MG63 (cell line): ENCODE results near the gene TMEM236. TPM values are rescaled to one million over a fixed set of nuclear protein-coding genes. Genes with fewer than 3 reads are reported as not detected.

ENCODE experiments used
- DNase-seq: peaks from one replicate; pipeline ENCODE4 v3.0.0-alpha.2; 2020
- H3K27me3 ChIP-seq: fragments of 250-450 bp; sonication (Bioruptor Pico); 2 replicates; pipeline ENCODE4 v1.5.1; 2020; ENCODE audit warnings: mild to moderate bottlenecking, moderate library complexity
- H3K36me3 ChIP-seq: fragments of 250-450 bp; sonication (Bioruptor Pico); 2 replicates; pipeline ENCODE4 v1.5.1; 2020; ENCODE audit warnings: mild to moderate bottlenecking, moderate library complexity
- H3K4me3 ChIP-seq: fragments of 250-450 bp; sonication (Bioruptor Pico); 2 replicates; pipeline ENCODE4 v1.5.1; 2020; ENCODE audit warnings: mild to moderate bottlenecking, moderate library complexity
- H3K9me3 ChIP-seq: fragments of 250-450 bp; sonication (Bioruptor Pico); 2 replicates; pipeline ENCODE4 v1.5.1; 2020; ENCODE audit warnings: mild to moderate bottlenecking, moderate library complexity
- total RNA-seq: library from RNA; depleted of rRNA; stranded (reverse); fragments of >200 nt; shearing (Covaris generic); gene quantifications from 2 replicates; pipeline ENCODE4 v1.2.3, GENCODE V29; 2014; ENCODE audit warnings: low replicate concordance; rRNA removed

The TMEM236 gene
- total RNA-seq, 1 experiment from 2014 or later: not detected

GRCh38 chr10:17831896-17832295 lies 79.9 kb downstream of the TMEM236 start:
- no peak for DNase-seq
- Histone ChIP-seq H3K9me3 (no peaks in the 10 kb centered on the region), H3K36me3 (no peaks in the 10 kb centered on the region), H3K4me3 (no peak overlapping the region), H3K27me3 (no peaks in the 10 kb centered on the region)

GRCh38 chr10:17833656-17834055 lies 81.7 kb downstream of the TMEM236 start:
- Histone ChIP-seq H3K36me3 (no peaks in the 10 kb centered on the region), H3K4me3 (no peak overlapping the region), H3K27me3 (no peaks in the 10 kb centered on the region), H3K9me3 (no peaks in the 10 kb centered on the region)
- DNase-seq: no peak

- Histone ChIP-seq H3K36me3 (no peaks in the 10 kb centered on the region), H3K4me3 (no peak overlapping the region), H3K27me3 (no peaks in the 10 kb centered on the region), H3K9me3 (no peaks in the 10 kb centered on the region)
- peak; percentile 81 for DNase-seq
These were observed 83.7 kb downstream of the TMEM236 start for GRCh38 chr10:17835688-17836087.

GRCh38 chr10:17836942-17837341 lies 84.9 kb downstream of the TMEM236 start:
- peak overlapping the region; percentile 19 for H3K4me3 ChIP-seq
- H3K9me3 ChIP-seq: no peaks in the 10 kb centered on the region
- H3K36me3 ChIP-seq: no peaks in the 10 kb centered on the region
- DNase-seq: peak; percentile 67
- no peaks in the 10 kb centered on the region for H3K27me3 ChIP-seq

GRCh38 chr10:17838080-17838648 lies 86.2 kb downstream of the TMEM236 start:
- Histone ChIP-seq H3K9me3 (no peaks in the 10 kb centered on the region), H3K4me3 (peak overlapping the region; percentile 11; the same call in 1 of the 2 replicates), H3K27me3 (no peaks in the 10 kb centered on the region), H3K36me3 (no peaks in the 10 kb centered on the region)
- DNase-seq: peak; percentile 14

GRCh38 chr10:17841050-17841449 lies 89.0 kb downstream of the TMEM236 start:
- no peak for DNase-seq
- no peaks in the 10 kb centered on the region for H3K9me3 ChIP-seq
- no peaks in the 10 kb centered on the region for H3K36me3 ChIP-seq
- H3K27me3 ChIP-seq: no peaks in the 10 kb centered on the region
- H3K4me3 ChIP-seq: no peak overlapping the region

- no peak for DNase-seq
- Histone ChIP-seq H3K9me3 (no peaks in the 10 kb centered on the region), H3K36me3 (no peaks in the 10 kb centered on the region), H3K27me3 (no peaks in the 10 kb centered on the region), H3K4me3 (no peak overlapping the region)
These were observed 90.6 kb downstream of the TMEM236 start for GRCh38 chr10:17842641-17843040.

GRCh38 chr10:17847585-17848296 lies 95.7 kb downstream of the TMEM236 start:
- H3K36me3 ChIP-seq: no peaks in the 10 kb centered on the region
- H3K9me3 ChIP-seq: no peaks in the 10 kb centered on the region
- DNase-seq: no peak
- no peaks in the 10 kb centered on the region for H3K27me3 ChIP-seq
- H3K4me3 ChIP-seq: no peak overlapping the region

GRCh38 chr10:17848646-17849045 lies 96.6 kb downstream of the TMEM236 start:
- H3K4me3 ChIP-seq: no peak overlapping the region
- H3K9me3 ChIP-seq: no peaks in the 10 kb centered on the region
- no peaks in the 10 kb centered on the region for H3K36me3 ChIP-seq
- no peaks in the 10 kb centered on the region for H3K27me3 ChIP-seq
- DNase-seq: no peak

Other genes with a start within 250 kb of the TMEM236 start
- gene HACD1, start 134.8 kb upstream of the TMEM236 start, total RNA-seq: 37.3 and 71.8 TPM in 2 replicates
- gene STAM, start 108.0 kb upstream of the TMEM236 start, total RNA-seq: 9.3 and 13.6 TPM in 2 replicates
- gene MRC1, start 57.1 kb downstream of the TMEM236 start, total RNA-seq: not detected in 2 replicates
- 0.23 TPM in 1 of 2 replicates, not detected in the other for gene SLC39A12, start 199.7 kb downstream of the TMEM236 start, total RNA-seq